OCI-LY1 (cell line): ENCODE results near the gene FAM228A.

ENCODE experiments used
- CTCF ChIP-seq: fragments of 200-600 bp; sonication (generic), shearing (Covaris generic); IDR thresholded peaks from 2 replicates; pipeline ENCODE4 v1.5.1; 2017; ENCODE audit warnings: mild to moderate bottlenecking, antibody characterized with exemption, low read length, moderate library complexity, mixed read lengths
- EZH2 ChIP-seq: fragments of 200-600 bp; sonication (generic), shearing (Covaris generic); IDR thresholded peaks from 2 replicates; pipeline ENCODE4 v1.8.0; 2017; ENCODE audit warnings: borderline replicate concordance, mixed run types, mild to moderate bottlenecking, antibody characterized with exemption, low read length, moderate library complexity, mixed read lengths

DNA sequence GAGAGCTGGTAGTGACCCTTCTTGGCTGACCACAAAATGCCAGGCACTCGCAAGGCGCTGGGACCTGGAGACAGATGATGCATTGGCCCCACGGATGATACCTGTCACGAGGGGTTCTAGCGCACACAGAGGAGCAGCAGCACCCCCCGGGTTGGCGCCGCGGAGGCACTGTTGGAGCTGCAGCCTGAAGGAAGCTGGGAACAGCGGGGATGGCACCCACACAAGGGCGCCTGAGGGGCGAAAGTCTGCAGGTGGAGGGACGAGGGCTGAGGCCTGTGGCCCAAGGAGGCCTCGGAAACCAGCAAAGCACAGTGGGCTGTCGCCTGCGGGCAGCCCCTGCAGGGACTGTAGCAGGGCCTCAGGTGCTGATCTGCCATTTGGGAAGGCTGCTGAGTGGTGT lies 33.6 kb downstream of the FAM228A start:
- TF ChIP-seq CTCF (no peak), EZH2 (no peak)
